ENCODE results near the gene SH3GL1. TPM values are rescaled to one million over a fixed set of nuclear protein-coding genes. Genes with fewer than 3 reads are reported as not detected.

The SH3GL1 gene, protein sequence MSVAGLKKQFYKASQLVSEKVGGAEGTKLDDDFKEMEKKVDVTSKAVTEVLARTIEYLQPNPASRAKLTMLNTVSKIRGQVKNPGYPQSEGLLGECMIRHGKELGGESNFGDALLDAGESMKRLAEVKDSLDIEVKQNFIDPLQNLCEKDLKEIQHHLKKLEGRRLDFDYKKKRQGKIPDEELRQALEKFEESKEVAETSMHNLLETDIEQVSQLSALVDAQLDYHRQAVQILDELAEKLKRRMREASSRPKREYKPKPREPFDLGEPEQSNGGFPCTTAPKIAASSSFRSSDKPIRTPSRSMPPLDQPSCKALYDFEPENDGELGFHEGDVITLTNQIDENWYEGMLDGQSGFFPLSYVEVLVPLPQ
- total RNA-seq, result 29.1 and 36.1 TPM in 2 replicates

DNA sequence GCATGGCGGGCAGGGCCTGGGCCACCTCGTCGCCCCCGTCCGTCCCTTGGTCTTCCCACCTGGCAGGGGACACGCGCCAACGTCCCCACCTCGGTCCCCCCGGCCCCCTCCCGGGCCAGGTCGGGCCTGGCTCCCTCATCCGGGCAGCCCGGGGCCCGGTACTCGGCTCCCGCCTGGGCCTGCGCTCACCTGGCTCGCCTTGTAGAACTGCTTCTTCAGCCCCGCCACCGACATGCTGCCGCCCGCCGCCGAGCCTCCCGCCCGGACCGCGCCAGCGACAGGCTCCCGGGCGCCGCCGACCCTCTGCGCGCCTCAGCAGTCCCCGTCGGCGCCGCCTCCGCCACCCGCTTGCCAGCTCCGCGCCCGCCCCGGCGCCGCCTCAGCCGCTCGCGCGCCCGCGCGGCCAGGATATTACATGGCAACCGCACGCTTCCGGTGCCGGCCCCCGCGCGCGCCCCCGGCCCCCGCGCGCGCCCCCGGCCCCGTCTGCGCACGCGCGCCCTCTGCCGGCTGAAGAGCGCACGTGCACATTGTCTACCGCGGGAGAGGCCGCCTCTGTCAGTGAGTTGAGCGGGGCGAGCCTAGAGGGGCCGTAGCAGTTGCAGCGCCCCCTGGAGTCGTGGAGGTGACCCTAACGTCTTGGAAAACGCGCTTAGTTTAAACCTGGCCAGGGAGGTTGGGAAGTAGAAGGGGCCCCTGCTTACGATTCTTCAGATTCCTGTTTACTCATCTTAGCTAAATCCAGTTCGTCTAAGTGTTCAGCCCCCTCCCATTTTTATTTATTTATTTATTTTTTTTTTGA is at the start of gene SH3GL1:
SH3GL1 (minus strand) TSS at position 413 of the 802 bp plus-strand sequence; CDS start at position 234, 179 bp downstream.

DNA sequence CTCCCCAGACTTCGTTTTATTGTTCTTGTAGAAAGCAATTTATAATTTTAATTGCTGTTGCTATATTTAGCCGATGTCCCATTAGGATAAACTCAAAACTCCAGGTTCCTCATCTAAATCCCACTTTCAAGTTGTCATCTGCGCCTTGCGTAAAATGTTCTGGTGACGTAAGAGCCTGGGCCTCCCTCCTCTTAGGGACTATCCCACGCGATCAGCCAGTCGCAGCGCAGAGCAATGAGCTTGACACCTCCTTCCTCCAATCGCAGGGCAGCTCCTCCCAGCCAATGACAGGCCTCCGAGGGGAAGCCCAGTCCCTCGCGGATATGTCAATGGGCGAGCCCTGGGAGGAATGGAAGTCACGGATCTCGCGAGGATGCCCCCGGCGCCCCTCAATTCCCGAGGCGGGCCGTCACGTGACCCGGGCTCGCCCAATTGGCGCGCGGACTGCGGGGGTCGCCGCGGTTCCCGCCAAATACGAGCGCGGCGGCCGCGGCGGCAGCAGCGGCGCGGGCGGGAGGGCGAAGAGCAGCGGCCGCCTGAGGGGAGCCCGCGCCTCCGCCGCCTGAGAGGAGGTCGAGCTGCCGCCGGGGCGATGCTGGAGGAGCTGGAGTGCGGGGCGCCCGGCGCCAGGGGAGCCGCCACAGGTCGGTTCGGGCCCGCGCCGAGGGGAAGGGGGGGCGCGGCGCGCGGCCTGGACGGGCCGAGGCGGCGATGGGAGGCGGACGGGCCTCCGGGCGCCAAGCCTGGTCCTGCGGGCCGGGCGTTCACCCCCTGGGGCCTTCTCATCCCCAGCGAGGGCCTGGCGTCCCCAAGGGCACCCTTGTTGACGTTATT is 2.0 kb upstream of the SH3GL1 start, which contains the start of gene CHAF1A:
CHAF1A (plus strand) TSS at position 470 of the 834 bp plus-strand sequence; CDS start at position 593, 123 bp downstream.

DNA sequence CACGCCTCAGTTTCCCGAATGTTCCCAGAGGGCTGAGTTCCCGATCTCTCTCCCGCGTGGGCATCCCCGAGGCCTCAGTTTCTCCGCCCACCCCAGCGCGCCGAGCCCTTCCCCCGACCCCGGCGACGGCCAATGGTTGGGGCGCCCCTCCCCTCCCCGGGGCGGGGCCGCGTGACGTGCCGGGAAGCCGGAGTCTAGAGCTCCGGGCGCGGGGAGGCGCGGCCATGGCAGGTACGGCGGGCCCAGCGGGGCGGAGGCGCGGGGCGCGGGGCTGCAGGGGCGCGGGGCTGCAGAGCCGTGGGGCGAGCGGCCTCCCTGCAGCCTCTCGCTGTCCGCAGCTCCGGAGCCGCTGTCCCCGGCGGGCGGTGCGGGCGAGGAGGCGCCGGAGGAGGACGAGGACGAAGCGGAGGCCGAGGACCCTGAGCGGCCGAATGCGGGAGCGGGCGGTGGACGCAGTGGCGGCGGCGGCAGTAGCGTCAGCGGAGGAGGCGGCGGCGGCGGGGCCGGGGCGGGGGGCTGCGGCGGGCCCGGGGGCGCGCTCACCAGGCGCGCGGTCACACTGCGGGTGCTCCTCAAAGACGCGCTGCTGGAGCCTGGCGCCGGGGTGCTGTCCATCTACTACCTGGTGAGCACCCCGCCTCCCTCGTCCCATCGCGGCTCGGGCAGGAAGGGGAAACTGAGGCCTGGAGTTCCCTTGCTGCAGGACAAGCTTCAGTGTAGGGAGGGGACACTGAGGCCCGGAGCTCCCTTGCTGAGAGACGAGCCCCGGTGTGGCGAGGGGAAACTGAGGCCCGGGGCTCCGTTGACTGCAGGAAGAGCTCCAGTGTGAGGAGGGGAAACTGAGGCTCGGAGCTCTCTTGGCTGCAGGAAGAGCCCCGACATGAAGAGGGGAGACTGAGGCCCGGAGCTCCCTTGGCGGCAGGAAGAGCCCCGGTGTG is 56.7 kb downstream of the SH3GL1 start, which contains the start of gene MPND:
MPND (plus strand) TSS at position 193 of the 938 bp plus-strand sequence; CDS start at position 225, 32 bp downstream.

DNA sequence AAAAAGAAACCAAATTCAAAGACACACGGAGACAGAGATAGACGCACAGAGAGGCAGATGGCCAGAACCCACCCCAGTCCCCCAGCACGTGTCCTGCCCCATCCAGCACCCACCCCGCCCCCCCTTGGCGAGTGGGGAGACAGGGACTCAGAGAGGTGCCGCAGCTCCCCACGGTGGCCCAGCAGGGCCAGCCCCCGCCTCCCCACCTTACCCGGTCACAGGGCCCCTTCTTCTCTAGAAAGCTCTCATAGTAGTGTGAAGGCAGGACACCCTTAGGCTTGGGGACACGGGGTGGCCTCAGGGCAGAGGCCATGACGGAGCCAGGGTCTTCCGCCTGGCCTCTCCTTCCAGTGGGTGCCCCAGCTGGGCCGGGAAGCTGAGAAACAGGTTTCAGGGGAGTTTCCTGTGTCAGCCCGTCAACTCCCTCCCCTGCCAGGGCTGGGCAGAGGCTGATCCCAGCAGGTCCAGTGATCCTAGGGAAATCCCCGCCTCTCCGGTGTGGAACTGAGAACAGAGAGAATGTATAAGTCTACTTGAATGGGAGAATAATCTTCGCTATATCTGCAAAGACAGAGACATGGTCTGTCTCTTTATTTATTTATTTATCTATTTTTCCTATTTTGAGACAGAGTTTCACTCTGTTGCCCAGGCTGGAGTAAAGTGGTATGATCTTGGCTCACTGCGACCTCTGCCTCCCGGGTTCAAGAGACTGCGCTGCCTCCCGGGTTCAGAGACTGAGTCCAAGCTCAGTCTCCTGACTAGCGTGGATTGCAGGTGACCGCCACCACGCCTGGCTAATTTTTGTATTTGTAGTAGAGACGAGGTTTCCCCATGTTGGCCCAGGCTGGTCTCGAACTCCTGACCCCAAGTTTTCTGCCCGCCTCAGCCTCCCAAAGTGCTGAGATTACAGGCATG is 61.6 kb downstream of the SH3GL1 start, which contains the start of gene STAP2:
STAP2 (minus strand) TSS at position 387 of the 915 bp plus-strand sequence; CDS start at position 313, 74 bp downstream.

Other genes starting within 250 kb of the SH3GL1 start
- under 0.01 TPM in 1 of 2 replicates, not detected in the other for gene CREB3L3, start 246.9 kb downstream of the SH3GL1 start, total RNA-seq
- gene SIRT6, start 218.0 kb downstream of the SH3GL1 start, total RNA-seq, result 14.7 and 21.5 TPM in 2 replicates
- 0.33 and 1.2 TPM in 2 replicates for gene ANKRD24, start 217.9 kb downstream of the SH3GL1 start, total RNA-seq
- gene EBI3, start 171.0 kb downstream of the SH3GL1 start, total RNA-seq, result not detected in 2 replicates
- gene YJU2, start 153.5 kb downstream of the SH3GL1 start, total RNA-seq, result 18.2 and 22.7 TPM in 2 replicates
- gene SHD, start 121.3 kb downstream of the SH3GL1 start, total RNA-seq, result not detected in 2 replicates
- not detected in 2 replicates for gene TMIGD2, start 98.2 kb downstream of the SH3GL1 start, total RNA-seq
- gene FSD1, start 95.9 kb downstream of the SH3GL1 start, total RNA-seq, result 15.5 and 24.5 TPM in 2 replicates
- gene STAP2, start 61.7 kb downstream of the SH3GL1 start, total RNA-seq, result 5.9 and 7.5 TPM in 2 replicates
- 5.6 and 7.9 TPM in 2 replicates for gene MPND, start 57.0 kb downstream of the SH3GL1 start, total RNA-seq
- gene CHAF1A, start 2.1 kb upstream of the SH3GL1 start, total RNA-seq, result 10.1 and 29.7 TPM in 2 replicates
- gene UBXN6, start 57.2 kb upstream of the SH3GL1 start, total RNA-seq, result 106 and 123 TPM in 2 replicates
- 66.8 and 70.1 TPM in 2 replicates for gene HDGFL2, start 71.8 kb upstream of the SH3GL1 start, total RNA-seq
- 0.55 and 4.0 TPM in 2 replicates for gene PLIN4, start 117.9 kb upstream of the SH3GL1 start, total RNA-seq
- gene PLIN5, start 134.7 kb upstream of the SH3GL1 start, total RNA-seq, result not detected in 2 replicates
- not detected in 2 replicates for gene LRG1, start 139.5 kb upstream of the SH3GL1 start, total RNA-seq
- gene SEMA6B, start 159.1 kb upstream of the SH3GL1 start, total RNA-seq, result under 0.01 and 0.11 TPM in 2 replicates
- 3.4 and 6.5 TPM in 2 replicates for gene TNFAIP8L1, start 239.0 kb upstream of the SH3GL1 start, total RNA-seq